ENCODE data around the gene ZNF586. TPM values are rescaled to one million over a fixed set of nuclear protein-coding genes. Genes with fewer than 3 reads are reported as not detected.
"Not testable (repeated sequence)": the region's sequence is repeated elsewhere in the genome, so short reads cannot be mapped to it uniquely, and the experiment has no call there.

The ZNF586 gene
- total RNA-seq, result 10 to 100 TPM; 16.1 to 21.3 TPM

GRCh38 chr19:57769345-57770131 lies at the start of gene ZNF586:
Gene ZNF586 (plus strand): TSS chr19:57769676. CDS start chr19:57769843, 167 bp downstream.
- DNase-seq (ENCODE audit: low spot score in 2 of 2), result peak; percentile 82 to 86
- Mint-ChIP-seq H3K27ac (peak within 1 kb of the TSS; percentile 84 to 93), H3K9me3 (peaks cover 22 to 30% of the 10 kb centered on the region in 2 donors), H3K36me3 (peaks cover 56 to 68% of the 10 kb centered on the region in 2 donors)
- peak; percentile 99 to 100 for ATAC-seq

- H3K27ac Mint-ChIP-seq, result no peak overlapping the region
- DNase-seq (ENCODE audit: low spot score in 2 of 2) (no peak), ATAC-seq (no peak)
- peaks cover 78 to 91% of the 10 kb centered on the region in 2 donors for H3K36me3 Mint-ChIP-seq
- peaks cover 62 to 63% of the 10 kb centered on the region in 2 donors for H3K9me3 Mint-ChIP-seq
These were observed 49.5 kb upstream of the ZNF586 start for GRCh38 chr19:57719901-57720519.

GRCh38 chr19:57720878-57721277 lies 48.6 kb upstream of the ZNF586 start:
- Mint-ChIP-seq H3K36me3 (peaks cover 76 to 87% of the 10 kb centered on the region in 2 donors), H3K27ac (no peak overlapping the region), H3K9me3 (peaks cover 59% of the 10 kb centered on the region in 2 donors)
- DNase-seq (ENCODE audit: low spot score in 2 of 2) (no peak), ATAC-seq (no peak)

- H3K36me3 Mint-ChIP-seq, H3K27ac Mint-ChIP-seq, H3K9me3 Mint-ChIP-seq: not testable (repeated sequence)
- peak in 1 of 2 donors; percentile 11 for DNase-seq (ENCODE audit: low spot score in 2 of 2)
- peak in 1 of 2 donors; percentile 34 for ATAC-seq
These were observed 31.2 kb upstream of the ZNF586 start for GRCh38 chr19:57738320-57738719.

GRCh38 chr19:57738770-57739169 lies 30.7 kb upstream of the ZNF586 start:
- not testable (repeated sequence) for H3K36me3 Mint-ChIP-seq; H3K9me3 Mint-ChIP-seq; H3K27ac Mint-ChIP-seq; DNase-seq (ENCODE audit: low spot score in 2 of 2); ATAC-seq

- Mint-ChIP-seq H3K36me3 (peaks cover 57 to 61% of the 10 kb centered on the region in 2 donors), H3K27ac (peak within 1 kb of the TSS; percentile 96 to 99), H3K9me3 (peaks cover 28 to 35% of the 10 kb centered on the region in 2 donors)
- peak; percentile 99 for ATAC-seq
- peak; percentile 69 to 84 for DNase-seq (ENCODE audit: low spot score in 2 of 2)
These were observed 22.6 kb upstream of the ZNF586 start, which contains the start of gene ZNF776 for GRCh38 chr19:57746580-57747471. Gene ZNF776 (plus strand): TSS chr19:57746815. CDS start chr19:57747059, 244 bp downstream.

GRCh38 chr19:57747472-57747807 lies 22.0 kb upstream of the ZNF586 start:
- H3K27ac Mint-ChIP-seq, result peak overlapping the region; percentile 96 to 99
- peaks cover 33 to 40% of the 10 kb centered on the region in 2 donors for H3K9me3 Mint-ChIP-seq
- H3K36me3 Mint-ChIP-seq, result peaks cover 63 to 67% of the 10 kb centered on the region in 2 donors
- DNase-seq (ENCODE audit: low spot score in 2 of 2), result no peak
- no peak for ATAC-seq

GRCh38 chr19:57748029-57748428 lies 21.4 kb upstream of the ZNF586 start:
- Mint-ChIP-seq H3K9me3 (peaks cover 39 to 45% of the 10 kb centered on the region in 2 donors), H3K27ac (peak overlapping the region; percentile 37 to 96), H3K36me3 (peaks cover 69 to 73% of the 10 kb centered on the region in 2 donors)
- ATAC-seq (no peak), DNase-seq (ENCODE audit: low spot score in 2 of 2) (no peak)

GRCh38 chr19:57754091-57754673 lies 15.3 kb upstream of the ZNF586 start:
- H3K9me3 Mint-ChIP-seq, result peaks cover 54 to 66% of the 10 kb centered on the region in 2 donors

GRCh38 chr19:57755031-57755430 lies 14.4 kb upstream of the ZNF586 start:
- H3K27ac Mint-ChIP-seq, result no peak overlapping the region
- H3K9me3 Mint-ChIP-seq, result peaks cover 54 to 61% of the 10 kb centered on the region in 2 donors
- ATAC-seq (no peak), DNase-seq (ENCODE audit: low spot score in 2 of 2) (no peak)
- peaks cover 97 to 99% of the 10 kb centered on the region in 2 donors for H3K36me3 Mint-ChIP-seq

More at GRCh38 chr19:57754091-57754673, 15.3 kb upstream of the ZNF586 start:
- ATAC-seq, result no peak
- Mint-ChIP-seq H3K27ac (no peak overlapping the region), H3K36me3 (peaks cover 97 to 99% of the 10 kb centered on the region in 2 donors)
- no peak for DNase-seq (ENCODE audit: low spot score in 2 of 2)

- no peak for ATAC-seq
- Mint-ChIP-seq H3K36me3 (peaks cover 86 to 87% of the 10 kb centered on the region in 2 donors), H3K9me3 (peaks cover 33 to 43% of the 10 kb centered on the region in 2 donors), H3K27ac (no peak overlapping the region)
- no peak for DNase-seq (ENCODE audit: low spot score in 2 of 2)
These were observed 11.5 kb upstream of the ZNF586 start for GRCh38 chr19:57757941-57758340.

GRCh38 chr19:57759096-57759495 lies 10.4 kb upstream of the ZNF586 start:
- DNase-seq (ENCODE audit: low spot score in 2 of 2) (no peak), ATAC-seq (no peak)
- H3K27ac Mint-ChIP-seq, result no peak overlapping the region
- H3K9me3 Mint-ChIP-seq, result peaks cover 29 to 34% of the 10 kb centered on the region in 2 donors
- H3K36me3 Mint-ChIP-seq, result peaks cover 78 to 82% of the 10 kb centered on the region in 2 donors

GRCh38 chr19:57771417-57771816 lies 1.9 kb downstream of the ZNF586 start:
- peaks cover 30 to 31% of the 10 kb centered on the region in 2 donors for H3K9me3 Mint-ChIP-seq
- DNase-seq (ENCODE audit: low spot score in 2 of 2) (no peak), ATAC-seq (no peak)
- H3K27ac Mint-ChIP-seq, result no peak overlapping the region
- peaks cover 64 to 85% of the 10 kb centered on the region in 2 donors for H3K36me3 Mint-ChIP-seq

GRCh38 chr19:57773488-57773887 lies 4.0 kb downstream of the ZNF586 start:
- ATAC-seq (no peak), DNase-seq (ENCODE audit: low spot score in 2 of 2) (no peak)
- H3K9me3 Mint-ChIP-seq, result peaks cover 36 to 40% of the 10 kb centered on the region in 2 donors
- peaks cover 72 to 93% of the 10 kb centered on the region in 2 donors for H3K36me3 Mint-ChIP-seq
- H3K27ac Mint-ChIP-seq, result peak overlapping the region in 1 of 2 donors; percentile 72

- DNase-seq (ENCODE audit: low spot score in 2 of 2) (no peak), ATAC-seq (no peak)
- Mint-ChIP-seq H3K9me3 (peaks cover 54 to 56% of the 10 kb centered on the region in 2 donors), H3K27ac (peak overlapping the region in 1 of 2 donors; percentile 79), H3K36me3 (peaks cover 78 to 93% of the 10 kb centered on the region in 2 donors)
These were observed 7.4 kb downstream of the ZNF586 start for GRCh38 chr19:57776764-57777296.

- Mint-ChIP-seq H3K27ac (no peak overlapping the region), H3K36me3 (peaks cover 63 to 83% of the 10 kb centered on the region in 2 donors), H3K9me3 (peaks cover 47 to 51% of the 10 kb centered on the region in 2 donors)
- ATAC-seq (no peak), DNase-seq (ENCODE audit: low spot score in 2 of 2) (no peak)
These were observed 8.9 kb downstream of the ZNF586 start for GRCh38 chr19:57778336-57778735.
